Colonic mucosa (tissue), 4 donors: Measurements from ENCODE around the gene FNDC7. TPM values are rescaled to one million over a fixed set of nuclear protein-coding genes. Genes with fewer than 3 reads are reported as not detected.

Source experiments
- DNase-seq: peaks from one replicate; pipeline ENCODE4 v3.0.0-alpha.2; 2020
- H3K27ac ChIP-seq: fragments of 200-600 bp; one replicate; pipeline ENCODE4 v1.8.0; 2021
- H3K27me3 ChIP-seq: fragments of 200-600 bp; one replicate; pipeline ENCODE4 v1.8.0; 2021
- H3K36me3 ChIP-seq: fragments of 200-600 bp; one replicate; pipeline ENCODE4 v1.8.0; 2021
- H3K4me1 ChIP-seq: fragments of 200-600 bp; one replicate; pipeline ENCODE4 v1.8.0; 2021; ENCODE audit warnings: mild to moderate bottlenecking
- H3K4me3 ChIP-seq: fragments of 200-600 bp; one replicate; pipeline ENCODE4 v1.8.0; 2021
- H3K9ac ChIP-seq, 2 donors: one replicate each; pipeline ENCODE4 v1.7.0; 2013; ENCODE audit warnings: control low read depth in 2 of 2, low read depth in 2 of 2, low read length in 2 of 2
- H3K9me3 ChIP-seq: fragments of 200-600 bp; one replicate; pipeline ENCODE4 v1.8.0; 2021
- CTCF ChIP-seq: fragments of 200-600 bp; IDR thresholded peaks from one replicate; pipeline ENCODE4 v1.8.0; 2022; ENCODE audit warnings: antibody characterized with exemption, mild to moderate bottlenecking
- intact Hi-C: fragments of 100-400 bp; cut with DNase I; formaldehyde crosslinking; loops from one replicate; pipeline ENCODE4 v1.14.1; 2022
- total RNA-seq, 2 donors: library from RNA; stranded (reverse); fragmentation: NEBNext Ultra II Directional in 1 of 2; extraction: Animal tissue kit (Norgen Biotek cat#: 25700) in 1 of 2; gene quantifications; one replicate each; pipeline ENCODE4 v1.2.1, GENCODE V29; 2021
- donor health status: healthy.
- donor health status: DM: no; HTN: no; CAD: no.
- donor health status: DM: no; HTN: no; CAD: no.

FNDC7 gene
- total RNA-seq, 2 donors from 2014 or later = not detected

GRCh38 chr1:108668777-108669176 is 43.9 kb upstream of the FNDC7 start:
- Histone ChIP-seq H3K4me1 (no peaks in the 10 kb centered on the region), H3K4me3 (no peak overlapping the region), H3K9ac (no peak overlapping the region), H3K9me3 (no peaks in the 10 kb centered on the region), H3K36me3 (no peaks in the 10 kb centered on the region), H3K27ac (no peak overlapping the region), H3K27me3 (no peaks in the 10 kb centered on the region)
- DNase-seq = no peak
- TF ChIP-seq CTCF = no peak
- intact Hi-C loops = no loop called here

- no peaks in the 10 kb centered on the region for H3K9me3 ChIP-seq
- no peak for TF ChIP-seq CTCF
- H3K27ac ChIP-seq = no peak overlapping the region
- no peaks in the 10 kb centered on the region for H3K36me3 ChIP-seq
- no peaks in the 10 kb centered on the region for H3K27me3 ChIP-seq
- DNase-seq = no peak
- intact Hi-C loops = no loop called here
- H3K4me1 ChIP-seq = no peaks in the 10 kb centered on the region
- no peak overlapping the region for H3K4me3 ChIP-seq
- no peak overlapping the region for H3K9ac ChIP-seq
These were observed 43.0 kb upstream of the FNDC7 start for GRCh38 chr1:108669679-108670078.

GRCh38 chr1:108670131-108670773 is 42.5 kb upstream of the FNDC7 start:
- H3K4me1 ChIP-seq = no peaks in the 10 kb centered on the region
- intact Hi-C loops = no loop called here

GRCh38 chr1:108671143-108671542 is 41.6 kb upstream of the FNDC7 start:
- no peak overlapping the region for H3K9ac ChIP-seq
- no peaks in the 10 kb centered on the region for H3K4me1 ChIP-seq
- intact Hi-C loops = no loop called here
- no peaks in the 10 kb centered on the region for H3K9me3 ChIP-seq
- no peak for TF ChIP-seq CTCF
- H3K27me3 ChIP-seq = no peaks in the 10 kb centered on the region
- no peaks in the 10 kb centered on the region for H3K36me3 ChIP-seq
- H3K4me3 ChIP-seq = no peak overlapping the region
- DNase-seq = no peak
- no peak overlapping the region for H3K27ac ChIP-seq

More at GRCh38 chr1:108670131-108670773, 42.5 kb upstream of the FNDC7 start:
- no peaks in the 10 kb centered on the region for H3K9me3 ChIP-seq
- H3K27ac ChIP-seq = no peak overlapping the region
- no peak for TF ChIP-seq CTCF
- no peaks in the 10 kb centered on the region for H3K27me3 ChIP-seq
- H3K4me3 ChIP-seq = no peak overlapping the region
- H3K9ac ChIP-seq = no peak overlapping the region
- no peak for DNase-seq
- no peaks in the 10 kb centered on the region for H3K36me3 ChIP-seq

- DNase-seq = no peak
- Histone ChIP-seq H3K9ac (no peak overlapping the region), H3K4me1 (no peaks in the 10 kb centered on the region), H3K27ac (no peak overlapping the region), H3K9me3 (no peaks in the 10 kb centered on the region), H3K27me3 (no peaks in the 10 kb centered on the region), H3K36me3 (no peaks in the 10 kb centered on the region), H3K4me3 (no peak overlapping the region)
- intact Hi-C loops = no loop called here
- no peak for TF ChIP-seq CTCF
These were observed 34.0 kb upstream of the FNDC7 start for GRCh38 chr1:108678706-108679105.
